ENCODE measurements around the gene STK32C.
"Not testable (repeated sequence)": the region's sequence is repeated elsewhere in the genome, so short reads cannot be mapped to it uniquely, and the experiment has no call there.

Gene STK32C

DNA sequence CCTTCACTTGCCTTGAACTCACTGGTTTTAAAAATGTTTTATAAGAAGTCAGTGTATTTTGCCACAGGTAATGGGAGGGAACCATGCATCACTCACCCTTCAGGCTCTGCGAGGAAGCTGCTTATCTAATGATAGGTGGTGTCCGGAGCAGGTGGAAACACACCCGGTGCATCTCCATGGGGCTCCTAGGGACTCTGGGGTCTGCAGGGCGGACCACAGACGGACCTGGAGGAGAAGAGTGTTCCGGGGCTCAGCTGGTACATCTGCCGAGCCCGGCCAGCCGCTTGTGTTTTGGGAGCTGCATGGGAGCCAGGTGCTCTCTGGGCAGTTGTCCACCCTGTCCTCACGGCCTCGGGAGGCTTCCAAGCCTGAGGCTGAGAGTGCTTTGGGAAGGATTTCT lies 31.5 kb upstream of the STK32C start:
- DNase-seq (ENCODE audit: low read depth, low spot score): no peak
- no peak overlapping the region for H3K27ac ChIP-seq

DNA sequence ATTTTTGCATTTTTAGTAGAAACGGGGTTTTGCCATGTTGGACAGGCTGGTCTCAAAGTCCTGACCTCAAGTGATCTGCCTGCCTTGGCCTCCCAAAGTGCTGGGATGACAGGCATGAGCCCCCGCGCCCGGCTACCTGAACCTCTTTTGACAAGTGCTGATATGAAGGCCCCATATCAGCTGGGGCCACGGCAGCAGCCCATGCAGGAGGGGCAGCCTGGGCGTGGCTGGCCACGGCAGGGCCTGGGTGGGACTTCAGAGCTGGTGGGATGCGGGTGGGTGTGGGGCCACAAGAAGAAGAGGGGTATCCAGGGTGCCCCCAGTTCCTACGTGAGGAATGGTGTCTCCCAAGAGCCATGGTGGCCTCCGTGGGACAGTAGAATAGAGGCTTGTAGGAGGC lies 31.1 kb upstream of the STK32C start:
- no peak for DNase-seq (ENCODE audit: low read depth, low spot score)
- no peak overlapping the region for H3K27ac ChIP-seq

DNA sequence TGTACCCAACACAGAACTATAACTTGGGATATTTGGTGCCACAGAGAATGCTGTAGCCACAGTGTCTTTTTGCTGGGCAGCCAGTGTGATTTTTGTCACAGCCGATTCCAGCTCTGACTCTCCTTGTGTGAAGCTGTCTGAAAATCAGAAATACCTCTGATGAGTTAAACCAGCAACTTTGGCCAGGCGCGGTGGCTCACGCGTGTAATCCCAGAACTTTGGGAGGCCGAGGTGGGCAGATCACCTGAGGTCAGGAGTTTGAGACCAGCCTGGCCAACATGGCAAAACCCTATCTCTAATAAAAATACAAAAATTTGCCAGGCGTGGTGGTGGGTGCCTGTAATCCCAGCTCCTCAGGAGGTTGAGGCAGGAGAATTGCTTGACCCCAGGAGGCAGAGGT lies 30.1 kb upstream of the STK32C start:
- not testable (repeated sequence) for H3K27ac ChIP-seq; DNase-seq (ENCODE audit: low read depth, low spot score)

DNA sequence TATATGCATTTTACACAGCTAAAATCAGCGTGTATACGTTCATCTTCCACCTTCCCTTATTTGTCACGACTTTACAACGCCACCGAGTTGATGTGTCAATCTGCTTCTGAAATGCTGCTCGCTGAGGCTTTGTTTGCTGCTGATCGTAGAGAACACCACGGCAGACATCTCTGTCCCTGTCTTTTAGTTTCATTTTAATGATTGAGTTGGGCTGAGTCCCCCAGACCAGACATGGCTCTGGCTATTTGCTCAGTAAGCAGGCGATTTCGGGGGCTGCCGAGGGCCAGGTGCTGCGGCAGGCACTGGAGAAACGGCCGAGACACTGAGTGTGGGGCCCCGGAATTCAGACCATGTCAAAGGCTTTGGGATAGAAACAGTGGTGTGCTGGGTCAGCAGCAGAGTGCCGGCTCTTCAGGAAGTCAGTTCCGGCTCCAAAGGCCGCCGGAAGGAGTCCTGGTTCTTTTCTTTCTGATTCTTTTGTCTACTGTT lies 29.2 kb upstream of the STK32C start:
- DNase-seq (ENCODE audit: low read depth, low spot score): no peak
- no peak overlapping the region for H3K27ac ChIP-seq

DNA sequence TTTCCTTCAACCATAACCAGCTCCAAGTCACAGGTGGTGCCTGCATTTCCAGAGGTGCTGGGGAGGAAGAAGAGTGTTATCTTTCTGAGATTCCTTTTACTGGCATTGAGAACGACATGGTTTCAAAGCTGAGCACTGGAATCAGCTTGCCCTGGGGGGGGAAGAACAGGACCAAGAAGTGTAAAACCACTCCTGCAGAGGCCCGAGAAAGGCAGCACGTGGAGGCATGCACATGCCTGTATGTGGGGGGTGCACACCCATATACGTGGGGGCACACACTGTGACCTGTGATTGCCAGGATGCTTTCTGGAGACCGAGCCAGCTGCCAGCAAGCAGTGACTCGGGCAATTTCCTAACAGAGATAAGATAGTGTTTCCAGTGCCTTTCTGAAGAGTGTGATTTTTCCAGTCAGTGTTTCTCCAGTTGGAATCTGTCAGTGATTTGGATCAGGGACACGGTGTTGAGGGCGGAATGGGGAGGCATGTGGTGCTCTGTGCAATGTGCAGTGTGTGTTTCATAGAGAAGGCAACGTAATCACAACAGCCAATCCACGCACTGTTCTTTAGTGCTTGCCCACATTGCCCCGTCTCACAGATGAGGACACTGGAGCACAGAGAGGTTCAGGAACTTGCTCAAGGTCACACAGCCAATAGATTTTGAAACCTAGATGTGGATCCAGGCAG lies 28.5 kb upstream of the STK32C start:
- H3K27ac ChIP-seq: no peak overlapping the region
- no peak for DNase-seq (ENCODE audit: low read depth, low spot score)

DNA sequence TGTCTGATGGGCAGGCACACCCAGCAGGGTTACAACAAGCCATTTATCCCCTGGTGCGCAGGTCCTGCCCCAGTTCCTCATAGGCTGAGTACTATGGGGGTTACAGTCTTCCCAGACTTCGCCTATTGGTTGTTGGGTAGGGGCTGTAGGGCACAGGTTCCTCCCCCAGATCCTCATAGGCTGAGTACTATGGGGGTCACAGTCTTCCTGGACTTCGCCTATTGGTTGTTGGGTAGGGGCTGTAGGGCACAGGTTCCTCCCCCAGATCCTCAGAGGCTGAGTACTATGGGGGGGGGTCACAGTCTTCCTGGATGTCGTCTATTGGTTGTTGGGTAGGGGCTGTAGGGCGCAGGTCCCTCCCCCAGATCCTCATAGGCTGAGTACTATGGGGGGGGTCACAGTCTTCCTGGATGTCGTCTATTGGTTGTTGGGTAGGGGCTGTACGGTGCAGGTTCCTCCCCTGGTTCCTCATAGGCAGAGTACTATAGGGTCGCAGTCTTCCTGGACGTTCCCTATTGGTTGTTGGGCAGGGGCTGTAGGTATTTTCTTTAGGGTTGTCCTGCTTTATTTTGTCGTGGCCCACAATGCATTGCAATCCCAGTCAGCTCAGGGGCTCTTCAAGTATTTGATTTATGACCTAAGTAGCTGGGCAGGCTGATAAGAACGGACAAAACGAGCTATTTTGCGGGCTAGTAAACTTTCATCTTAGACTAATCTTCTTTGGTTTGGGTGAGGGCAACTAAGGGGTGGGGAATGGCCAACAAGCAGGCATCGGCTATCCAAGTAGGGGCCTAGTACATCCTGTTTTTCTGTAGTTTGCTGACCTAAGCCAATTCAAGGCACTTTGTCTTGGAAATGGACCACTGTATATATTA lies 27.7 kb upstream of the STK32C start:
- H3K27ac ChIP-seq: no peak overlapping the region
- DNase-seq (ENCODE audit: low read depth, low spot score): no peak

DNA sequence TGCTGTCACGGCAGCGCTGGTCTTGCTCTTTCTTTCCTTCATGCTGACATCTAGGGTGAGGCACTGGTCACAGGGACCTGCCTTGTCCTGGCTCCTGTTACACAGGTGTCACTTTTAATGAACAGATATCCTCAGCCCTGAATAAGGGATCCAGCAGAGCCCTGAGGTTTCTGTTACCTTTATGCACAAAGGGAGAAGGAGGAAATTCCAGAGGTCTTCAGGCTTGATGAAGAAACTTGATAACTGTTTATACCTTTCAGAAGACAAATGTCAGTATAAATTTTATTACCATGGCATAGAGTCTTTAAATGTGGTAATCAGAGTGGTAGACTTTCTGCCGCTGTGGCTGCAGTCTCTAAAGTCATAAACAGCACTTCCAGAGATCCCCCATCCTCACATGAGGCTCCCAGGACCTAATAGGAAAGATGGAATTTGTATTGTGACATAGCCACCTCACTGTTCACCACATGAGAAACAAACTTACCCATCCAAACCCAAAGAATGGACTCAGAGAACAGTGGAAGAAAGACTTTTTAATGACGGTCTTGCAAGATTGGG lies 27.0 kb upstream of the STK32C start:
- DNase-seq (ENCODE audit: low read depth, low spot score): no peak
- H3K27ac ChIP-seq: no peak overlapping the region

DNA sequence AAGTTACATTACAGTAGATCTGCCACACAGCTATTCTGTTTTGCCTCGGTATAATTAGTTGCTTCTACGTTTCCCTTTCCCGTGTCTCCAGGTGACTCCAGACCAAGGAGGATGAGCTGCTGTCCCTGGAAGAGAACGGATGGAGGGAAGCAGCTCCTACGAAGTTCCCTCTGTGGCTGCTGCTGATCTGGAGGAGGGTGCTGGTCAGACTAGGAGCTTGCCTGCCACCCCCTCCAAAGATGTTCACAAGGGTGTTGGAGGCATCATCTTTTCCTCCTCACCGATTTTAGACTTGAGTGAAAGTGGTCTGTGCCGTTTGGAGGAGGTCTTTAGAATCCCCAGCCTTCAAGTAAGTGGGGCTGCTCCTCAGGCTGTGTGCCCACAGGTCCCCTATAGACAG lies 25.6 kb upstream of the STK32C start:
- H3K27ac ChIP-seq: no peak overlapping the region
- DNase-seq (ENCODE audit: low read depth, low spot score): no peak

DNA sequence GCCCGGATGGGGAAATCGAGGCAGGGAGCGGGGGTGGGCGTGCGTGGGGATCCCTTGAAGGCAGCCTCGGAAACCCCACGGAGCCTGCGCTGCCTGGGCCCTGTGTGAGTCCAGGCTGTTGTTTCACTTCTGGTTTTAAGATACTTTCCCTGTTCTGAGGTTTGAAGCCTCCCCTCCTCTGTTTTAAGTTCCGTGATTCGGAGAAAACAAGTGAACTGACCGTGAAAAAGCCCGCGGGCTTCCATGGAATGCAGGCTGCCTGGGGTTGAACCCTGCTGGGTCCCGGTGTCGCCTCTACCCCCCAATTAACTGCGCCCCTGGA lies 24.6 kb upstream of the STK32C start:
- H3K27ac ChIP-seq: peak overlapping the region; percentile 17
- DNase-seq (ENCODE audit: low read depth, low spot score): no peak

DNA sequence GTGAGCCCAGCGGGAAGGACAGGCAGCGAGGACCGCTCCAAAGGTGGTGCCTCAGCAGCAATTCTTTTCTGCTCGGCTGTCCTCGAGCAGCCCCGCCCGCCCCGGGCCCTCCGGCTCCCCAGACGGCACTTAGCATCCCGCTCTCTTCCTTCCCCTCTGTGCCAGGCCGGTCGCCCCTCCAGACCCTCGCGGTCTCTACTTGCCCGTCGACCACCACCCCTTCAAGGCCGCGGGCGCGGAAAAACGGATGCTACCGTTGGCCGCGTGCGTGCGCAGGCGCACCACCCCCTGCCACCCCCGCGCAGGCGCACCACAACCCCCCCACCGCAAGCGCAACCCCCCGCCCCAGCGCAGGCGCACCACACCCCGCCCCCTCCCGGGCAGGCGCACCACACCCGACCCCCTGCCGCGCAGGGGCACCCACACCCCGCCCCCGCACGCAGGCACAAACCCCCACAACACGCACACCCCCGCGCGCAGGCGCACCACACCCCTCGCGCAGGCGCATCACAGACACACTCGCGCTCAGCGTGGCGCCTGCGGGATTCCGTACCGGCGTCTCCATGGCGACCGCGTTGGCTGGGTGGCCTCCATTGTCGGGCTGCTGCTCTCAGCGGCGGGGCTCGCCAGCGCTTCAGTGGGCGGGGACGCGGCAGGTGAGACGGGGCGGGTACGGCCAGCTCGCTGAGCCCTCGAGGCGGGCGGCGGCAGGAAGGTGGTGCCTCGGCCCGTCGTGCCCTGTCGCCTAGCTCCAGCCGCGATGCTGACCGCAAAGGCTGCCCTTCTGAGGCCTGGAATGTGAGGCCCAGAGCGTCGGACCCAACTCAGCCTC lies 24.1 kb upstream of the STK32C start, which contains the start of gene LRRC27:
TSS of gene LRRC27 (plus strand) at position 593 of the 832 bp plus-strand sequence. CDS start 1,332 bp downstream, outside the sequence.
- peak within 1 kb of the TSS; percentile 31 for H3K27ac ChIP-seq
- DNase-seq (ENCODE audit: low read depth, low spot score): peak; percentile 80

DNA sequence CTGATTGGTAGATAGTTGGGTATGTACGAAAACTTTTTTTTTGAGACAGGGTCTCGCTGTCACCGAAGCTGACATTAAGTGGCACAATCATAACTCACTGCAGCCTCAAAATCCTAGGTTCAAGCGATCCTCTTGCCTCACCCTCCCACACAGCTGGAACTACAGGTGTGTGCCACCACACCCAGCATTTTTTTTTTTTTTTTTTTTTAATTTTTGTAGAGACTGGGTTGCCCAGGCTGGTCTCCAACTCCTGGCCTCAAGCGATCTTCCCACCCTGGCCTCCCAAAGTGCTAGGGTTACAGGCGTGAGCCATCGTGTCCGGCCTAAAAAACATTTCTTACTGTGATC lies 22.7 kb upstream of the STK32C start:
- H3K27ac ChIP-seq: no peak overlapping the region

DNA sequence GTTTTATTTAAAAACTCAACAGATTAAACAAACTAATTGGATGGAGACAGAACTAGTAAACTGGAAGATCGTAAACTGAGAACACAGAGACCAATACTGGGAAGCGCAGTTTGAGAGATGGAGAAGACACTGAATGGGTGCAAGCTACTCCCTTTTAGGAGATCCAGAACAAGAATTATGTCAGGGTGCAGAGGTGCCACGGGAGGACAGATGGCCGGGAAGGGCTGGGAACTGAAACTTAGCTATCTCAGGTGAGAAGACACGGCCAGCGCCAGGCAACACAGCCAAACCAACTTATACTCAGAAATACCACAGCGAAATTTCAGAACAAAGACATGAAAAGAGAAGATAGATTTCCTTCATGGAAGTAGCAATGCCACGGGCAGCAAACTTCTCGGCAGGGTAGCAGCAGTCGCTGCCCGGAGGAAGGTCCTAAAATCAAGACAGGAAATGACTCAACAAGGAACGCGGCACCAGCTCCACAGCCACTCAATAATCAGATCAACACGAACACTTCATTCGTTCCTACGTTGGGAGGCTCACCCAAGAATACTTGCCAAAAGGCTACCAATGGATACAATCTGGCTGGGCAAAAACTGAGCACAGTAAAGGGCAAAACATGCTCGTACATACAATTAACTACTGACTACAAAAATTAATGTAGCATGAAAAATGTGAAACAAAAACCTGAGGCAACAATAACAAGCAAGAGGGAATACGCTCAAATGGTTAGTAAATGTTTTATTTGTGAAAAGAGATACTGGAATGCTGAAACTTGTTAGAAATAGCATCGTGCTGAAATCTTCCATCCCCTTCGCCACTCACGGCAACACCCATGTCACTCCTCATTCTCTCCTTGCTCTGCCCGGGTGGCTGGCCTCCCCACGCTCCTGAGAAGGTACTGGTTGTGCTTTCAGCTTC lies 22.1 kb upstream of the STK32C start:
- no peak for DNase-seq (ENCODE audit: low read depth, low spot score)
- no peak overlapping the region for H3K27ac ChIP-seq

More for the DNA sequence above, 22.7 kb upstream of the STK32C start:
- DNase-seq (ENCODE audit: low read depth, low spot score): no peak

DNA sequence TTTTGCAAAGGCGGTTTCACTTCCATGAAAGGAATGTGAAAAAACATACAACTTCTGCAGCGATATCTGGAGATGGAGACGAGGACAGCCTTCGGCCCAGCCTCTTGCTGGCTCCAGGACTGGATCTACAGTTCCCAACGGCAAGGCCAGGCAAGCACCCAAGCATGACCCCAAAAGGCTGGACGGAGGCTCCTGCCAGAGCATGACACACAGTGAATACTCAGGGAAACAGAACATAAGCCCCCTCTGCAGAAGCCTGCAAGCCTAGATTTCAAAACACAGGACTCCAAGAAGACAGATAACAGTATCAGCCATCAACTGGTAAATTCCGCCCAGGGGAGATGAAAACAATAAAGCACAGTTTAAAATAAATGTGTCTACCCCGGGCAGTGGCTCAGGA lies 21.0 kb upstream of the STK32C start:
- no peak overlapping the region for H3K27ac ChIP-seq
- no peak for DNase-seq (ENCODE audit: low read depth, low spot score)

DNA sequence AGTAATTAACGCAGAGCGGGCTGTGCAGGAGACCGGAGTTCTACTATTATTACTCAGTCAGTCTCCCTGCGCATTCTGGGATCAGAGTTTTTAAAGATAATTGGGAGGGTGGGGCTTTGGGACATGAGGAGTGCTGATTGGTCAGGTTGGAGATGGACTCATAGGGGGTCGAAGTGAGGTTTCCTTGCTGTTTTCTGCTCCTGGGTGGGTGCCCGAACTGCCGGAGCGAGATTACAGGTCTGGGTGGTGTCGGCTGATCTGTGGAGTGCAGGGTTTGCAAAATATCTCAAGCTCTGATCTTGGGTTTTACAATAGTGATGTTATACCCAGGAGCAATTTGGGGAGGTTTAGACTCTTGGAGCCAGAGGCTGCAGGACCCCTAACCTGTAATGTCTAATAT lies 20.4 kb upstream of the STK32C start:
- no peak overlapping the region for H3K27ac ChIP-seq
- DNase-seq (ENCODE audit: low read depth, low spot score): no peak

DNA sequence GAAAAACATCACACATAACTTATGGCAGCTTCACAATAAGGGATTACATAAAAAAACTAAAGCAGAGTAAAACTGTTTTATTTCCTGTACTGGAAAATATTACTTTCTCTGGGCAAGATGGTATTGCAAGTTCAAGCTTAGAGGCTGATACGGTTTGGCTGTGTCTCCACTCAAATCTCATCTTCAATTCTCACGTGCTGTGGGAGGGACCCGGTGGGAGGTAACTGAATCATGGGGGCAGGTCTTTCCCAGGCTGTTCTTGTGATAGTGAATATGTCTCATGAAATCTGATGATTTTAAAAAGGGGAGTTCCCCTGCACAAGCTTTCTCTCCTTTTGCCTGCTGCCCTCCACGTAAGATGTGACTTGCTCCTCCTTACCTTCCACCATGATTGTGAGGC lies 19.2 kb upstream of the STK32C start:
- DNase-seq (ENCODE audit: low read depth, low spot score): no peak

DNA sequence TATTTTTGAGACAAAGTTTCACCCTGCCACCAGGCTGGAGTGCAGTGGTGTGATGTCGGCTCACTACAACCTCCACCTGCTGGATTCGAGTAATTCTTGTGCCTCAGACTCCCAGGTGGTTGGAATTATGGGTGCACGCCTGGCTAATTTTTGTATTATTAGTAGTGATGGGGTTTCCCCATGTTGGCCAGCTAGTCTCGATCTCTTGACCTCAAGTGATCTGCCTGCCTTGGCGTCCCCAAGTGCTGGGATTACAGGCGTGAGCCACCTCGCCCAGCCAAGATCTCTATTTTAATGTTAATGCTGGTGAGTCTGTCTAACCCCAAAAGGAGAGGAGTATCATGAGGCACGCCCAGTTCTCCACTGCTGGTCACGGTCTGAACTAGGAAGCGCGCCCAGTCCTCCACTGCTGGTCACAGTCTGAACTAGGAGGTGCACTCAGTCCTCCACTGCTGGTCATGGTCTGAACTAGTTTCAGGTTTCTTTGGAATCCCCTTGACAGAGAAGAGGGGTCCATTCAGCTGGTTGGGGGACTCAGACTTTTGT lies 18.7 kb upstream of the STK32C start:
- no peak overlapping the region for H3K27ac ChIP-seq
- DNase-seq (ENCODE audit: low read depth, low spot score): no peak

More for the DNA sequence above, 19.2 kb upstream of the STK32C start:
- H3K27ac ChIP-seq: no peak overlapping the region

DNA sequence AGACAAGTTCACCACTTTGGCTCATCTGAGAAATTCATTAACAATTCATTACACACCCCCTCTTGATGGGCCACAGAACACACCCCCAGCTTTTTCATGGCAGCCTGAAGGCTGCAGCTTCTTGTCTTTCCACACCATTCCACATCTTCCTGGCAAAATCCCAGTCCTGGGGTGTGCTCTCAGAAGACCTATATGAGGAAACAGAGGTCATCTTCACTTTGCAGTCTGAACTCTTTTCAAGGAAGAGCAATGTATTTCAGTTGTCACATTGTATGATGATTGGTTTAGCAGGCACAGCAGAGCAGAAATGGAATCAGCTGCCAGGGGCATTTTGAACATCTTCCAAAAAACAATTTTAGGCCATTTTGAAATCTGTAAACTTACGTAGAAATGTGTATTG lies 16.4 kb upstream of the STK32C start:
- no peak overlapping the region for H3K27ac ChIP-seq
- no peak for DNase-seq (ENCODE audit: low read depth, low spot score)

DNA sequence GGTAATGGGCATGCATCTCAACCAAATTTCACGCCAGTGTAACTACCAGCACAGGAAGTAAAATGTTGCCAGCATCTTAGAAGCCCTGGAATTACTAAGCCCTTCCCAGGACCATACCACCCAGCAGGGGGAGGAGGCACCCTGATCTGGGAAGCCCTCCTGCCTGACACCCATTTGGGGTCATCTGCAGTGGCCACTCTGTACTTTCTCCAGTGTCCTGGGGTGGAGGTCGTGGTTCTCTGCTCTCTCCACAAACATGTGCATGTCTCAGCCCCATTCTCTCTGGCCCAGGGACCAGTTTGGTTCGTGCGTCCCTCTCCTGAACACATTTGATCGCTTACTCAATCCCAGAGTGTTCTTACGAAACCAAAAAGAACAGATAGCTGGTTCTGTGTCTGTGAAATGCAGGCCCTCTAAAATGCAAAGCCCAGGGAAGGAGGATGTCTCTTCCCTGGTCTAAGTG lies 14.9 kb upstream of the STK32C start:
- H3K27ac ChIP-seq: no peak overlapping the region
- no peak for DNase-seq (ENCODE audit: low read depth, low spot score)

DNA sequence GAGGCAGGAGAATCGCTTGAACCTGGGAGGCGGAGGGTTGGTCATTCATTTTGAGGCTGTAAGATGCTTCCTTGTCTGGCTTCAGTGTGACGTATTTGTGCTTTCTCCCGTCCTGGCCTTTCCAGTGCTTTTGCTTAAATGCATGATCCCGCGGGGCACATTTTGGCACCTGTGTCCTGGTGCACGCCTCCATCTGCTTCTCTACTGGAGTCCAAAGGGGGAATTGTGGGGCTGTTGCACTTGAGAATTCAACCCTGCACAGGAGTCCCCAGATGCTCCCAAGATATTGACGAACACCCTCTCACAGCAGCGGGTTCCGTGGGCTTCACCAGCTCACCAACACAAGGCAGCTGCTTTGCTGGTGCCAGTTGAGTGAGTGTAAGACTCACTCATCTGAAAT lies 14.0 kb upstream of the STK32C start:
- no peak for DNase-seq (ENCODE audit: low read depth, low spot score)
- H3K27ac ChIP-seq: no peak overlapping the region
